ENCODE data around the gene ELOVL5. TPM values are rescaled to one million over a fixed set of nuclear protein-coding genes. Genes with fewer than 3 reads are reported as not detected.
A peak's percentile ranks its signal among the peaks of the same experiment; 100 is the strongest.

The ELOVL5 gene
- total RNA-seq, 1 experiment from 2014 or later, result 218 TPM

DNA sequence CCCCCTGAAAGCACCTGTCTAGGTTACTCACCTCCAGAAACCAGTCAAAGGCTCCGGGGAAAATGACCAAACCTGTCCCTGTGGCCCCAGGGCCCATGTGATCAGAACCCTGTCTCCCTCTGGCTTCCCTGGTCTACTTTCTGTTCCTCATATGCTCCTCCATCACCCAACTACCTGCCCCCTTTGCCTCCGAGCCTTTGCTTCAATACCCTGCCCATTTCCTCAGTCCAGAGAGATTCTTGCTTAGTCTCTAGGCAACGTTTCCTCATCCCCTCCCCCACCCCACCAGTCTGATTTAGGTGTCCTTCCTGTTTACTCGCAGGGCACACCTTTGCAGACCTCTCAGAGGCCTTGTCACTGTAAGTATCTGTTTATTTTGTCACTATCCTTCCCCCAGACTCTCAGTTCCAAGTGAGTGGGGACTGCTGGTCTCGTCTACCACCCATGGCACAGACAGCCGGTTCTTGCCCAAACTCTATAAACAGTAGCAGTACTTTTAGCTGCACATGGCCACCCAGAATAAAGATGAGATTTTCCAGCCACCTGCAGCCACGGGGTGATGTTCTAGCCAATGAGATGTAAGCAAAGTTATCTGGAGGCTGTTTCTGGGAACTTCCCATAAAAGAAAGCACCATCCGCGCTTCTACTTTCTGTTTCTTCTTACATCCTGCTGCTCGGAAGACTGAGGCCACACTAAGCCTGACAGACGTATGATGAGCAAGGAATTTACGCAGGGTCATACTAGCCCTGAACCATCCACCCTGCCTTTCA lies 13.3 kb downstream of the ELOVL5 start:
- ChIA-PET CTCF (no interaction called here), POLR2A (no interaction called here)
- Histone ChIP-seq H3K36me3 (ENCODE audit: control insufficient read depth, insufficient read depth, low read length) (no peaks in the 10 kb centered on the region), H3K27ac (ENCODE audit: low read length) (peak overlapping the region; percentile 65), H3K9me3 (ENCODE audit: control insufficient read depth, insufficient read depth, low read depth, low read length) (no peaks in the 10 kb centered on the region), H3K4me1 (ENCODE audit: control insufficient read depth, insufficient read depth, low read length) (peaks cover 88% of the 10 kb centered on the region), H3K4me3 (ENCODE audit: low read depth in 2 of 2, low read length in 2 of 2) (peak overlapping the region in 1 of 2 experiments; percentile 28; a peak in 3 of 4 replicates), H3K27me3 (ENCODE audit: control insufficient read depth, insufficient read depth, low read length) (no peaks in the 10 kb centered on the region)
- no TSS peak for BruUV-seq (replicated peaks)
- in situ Hi-C loops (cut with HindIII; ENCODE audit: low pct_unique_long_range_greater_than_20kb, low sequenced_read_pairs) (no loop called here), intact Hi-C loops (cut with micrococcal nuclease; ENCODE audit: unreplicated experiment) (no loop called here)
- no peak for DNase-seq (ENCODE audit: low read depth, low spot score)
- TF ChIP-seq POLR2AphosphoS5 (IDR thresholded peaks at IDR 0.05; ENCODE audit: low read depth, low read length) (no peak), SIN3A (IDR thresholded peaks at IDR 0.05; ENCODE audit: borderline replicate concordance, insufficient read depth, low read depth, low read length) (no peak), TCF7L2 (IDR thresholded peaks at IDR 0.05; ENCODE audit: low read depth, low read length) (no peak), REST (IDR thresholded peaks at IDR 0.05; ENCODE audit: insufficient read depth in 1 of 2, low read depth in 2 of 2, low read length in 1 of 2) (no peak)
- TF ChIP-seq, protein P1, sequence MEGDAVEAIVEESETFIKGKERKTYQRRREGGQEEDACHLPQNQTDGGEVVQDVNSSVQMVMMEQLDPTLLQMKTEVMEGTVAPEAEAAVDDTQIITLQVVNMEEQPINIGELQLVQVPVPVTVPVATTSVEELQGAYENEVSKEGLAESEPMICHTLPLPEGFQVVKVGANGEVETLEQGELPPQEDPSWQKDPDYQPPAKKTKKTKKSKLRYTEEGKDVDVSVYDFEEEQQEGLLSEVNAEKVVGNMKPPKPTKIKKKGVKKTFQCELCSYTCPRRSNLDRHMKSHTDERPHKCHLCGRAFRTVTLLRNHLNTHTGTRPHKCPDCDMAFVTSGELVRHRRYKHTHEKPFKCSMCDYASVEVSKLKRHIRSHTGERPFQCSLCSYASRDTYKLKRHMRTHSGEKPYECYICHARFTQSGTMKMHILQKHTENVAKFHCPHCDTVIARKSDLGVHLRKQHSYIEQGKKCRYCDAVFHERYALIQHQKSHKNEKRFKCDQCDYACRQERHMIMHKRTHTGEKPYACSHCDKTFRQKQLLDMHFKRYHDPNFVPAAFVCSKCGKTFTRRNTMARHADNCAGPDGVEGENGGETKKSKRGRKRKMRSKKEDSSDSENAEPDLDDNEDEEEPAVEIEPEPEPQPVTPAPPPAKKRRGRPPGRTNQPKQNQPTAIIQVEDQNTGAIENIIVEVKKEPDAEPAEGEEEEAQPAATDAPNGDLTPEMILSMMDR (IDR thresholded peaks at IDR 0.05), result no peak
- no peak for ATAC-seq

DNA sequence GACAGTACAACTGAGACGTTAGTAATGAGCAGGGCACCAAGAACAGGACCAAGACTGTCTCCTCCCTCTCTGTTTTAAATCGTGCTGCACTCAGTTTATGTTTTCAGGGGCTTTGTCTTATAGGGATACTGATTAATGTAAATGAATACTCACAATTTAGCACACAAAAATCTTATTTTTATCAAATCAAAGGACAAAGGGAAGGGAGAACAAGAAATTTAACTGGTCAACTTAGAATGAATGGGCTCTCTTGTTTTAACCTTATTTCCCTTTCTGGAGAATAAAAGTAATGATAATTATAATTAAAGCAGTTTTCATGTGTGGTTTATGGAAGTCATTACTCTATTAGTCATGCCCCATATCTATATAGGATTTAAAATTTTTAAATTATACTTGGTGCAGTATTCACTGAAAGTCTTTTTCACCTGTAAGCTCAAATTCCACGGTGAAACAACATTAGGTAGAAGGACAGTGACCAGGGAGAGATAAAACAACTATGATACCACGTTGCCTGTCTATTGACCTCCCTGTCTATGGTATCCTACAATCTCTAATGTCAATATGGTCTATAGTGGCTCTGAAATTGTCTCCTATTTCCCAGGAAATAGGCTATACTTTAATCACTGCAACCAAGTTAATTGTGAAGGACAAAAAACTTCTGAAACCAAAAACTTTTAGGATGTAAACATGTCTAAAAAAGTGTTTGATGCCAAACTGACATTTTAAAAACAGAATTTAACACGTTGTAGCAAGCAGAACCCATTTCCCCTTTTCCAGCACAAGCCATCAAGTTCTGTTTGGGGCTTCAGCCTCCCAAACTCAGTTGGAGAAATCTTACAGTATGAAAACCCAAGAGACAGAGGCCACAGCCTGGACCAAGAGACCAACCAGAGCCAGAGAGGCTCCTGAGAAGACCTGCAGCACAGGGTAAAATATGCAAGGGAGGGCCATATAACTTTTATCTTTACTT lies 15.0 kb downstream of the ELOVL5 start:
- BruUV-seq (replicated peaks), result no TSS peak
- Histone ChIP-seq H3K4me1 (ENCODE audit: control insufficient read depth, insufficient read depth, low read length) (peaks cover 89% of the 10 kb centered on the region), H3K9me3 (ENCODE audit: control insufficient read depth, insufficient read depth, low read depth, low read length) (no peaks in the 10 kb centered on the region), H3K27ac (ENCODE audit: low read length) (peak overlapping the region; percentile 77), H3K27me3 (ENCODE audit: control insufficient read depth, insufficient read depth, low read length) (no peaks in the 10 kb centered on the region), H3K4me3 (ENCODE audit: low read depth in 2 of 2, low read length in 2 of 2) (no peak overlapping the region), H3K36me3 (ENCODE audit: control insufficient read depth, insufficient read depth, low read length) (no peaks in the 10 kb centered on the region)
- no peak for DNase-seq (ENCODE audit: low read depth, low spot score)
- no peak for ATAC-seq
- in situ Hi-C loops (cut with HindIII; ENCODE audit: low pct_unique_long_range_greater_than_20kb, low sequenced_read_pairs) (no loop called here), intact Hi-C loops (cut with micrococcal nuclease; ENCODE audit: unreplicated experiment) (no loop called here)
- ChIA-PET POLR2A (no interaction called here), CTCF (no interaction called here)
- no peak for TF ChIP-seq REST (IDR thresholded peaks at IDR 0.05; ENCODE audit: insufficient read depth in 1 of 2, low read depth in 2 of 2, low read length in 1 of 2)
- TF ChIP-seq, protein P1 (IDR thresholded peaks at IDR 0.05), result no peak
- TF ChIP-seq SIN3A (IDR thresholded peaks at IDR 0.05; ENCODE audit: borderline replicate concordance, insufficient read depth, low read depth, low read length), result no peak
- no peak for TF ChIP-seq POLR2AphosphoS5 (IDR thresholded peaks at IDR 0.05; ENCODE audit: low read depth, low read length)
- TF ChIP-seq TCF7L2 (IDR thresholded peaks at IDR 0.05; ENCODE audit: low read depth, low read length), result no peak
